GM18951 (cell line): Measurements from ENCODE around the gene TMEM163.

Source experiments
- POLR2A ChIP-seq: IDR thresholded peaks from 4 replicates; pipeline ENCODE4 v1.6.1; 2011; ENCODE audit warnings: mild to moderate bottlenecking; ENCODE audit not compliant: insufficient read length, insufficient read depth; ENCODE audit errors: extremely low read depth
- in situ Hi-C: fragments of 300-500 bp; cut with MboI; formaldehyde crosslinking; loops from one replicate; pipeline ENCODE4 v1.12.0; 2022; ENCODE audit warnings: low sequenced_read_pairs, mixed read lengths, inconsistent platforms; ENCODE audit not compliant: unreplicated experiment

The TMEM163 gene

GRCh38 chr2:134406736-134407135 is 312.1 kb downstream of the TMEM163 start:
- no peak for TF ChIP-seq POLR2A
- in situ Hi-C loops: no loop called here

DNA sequence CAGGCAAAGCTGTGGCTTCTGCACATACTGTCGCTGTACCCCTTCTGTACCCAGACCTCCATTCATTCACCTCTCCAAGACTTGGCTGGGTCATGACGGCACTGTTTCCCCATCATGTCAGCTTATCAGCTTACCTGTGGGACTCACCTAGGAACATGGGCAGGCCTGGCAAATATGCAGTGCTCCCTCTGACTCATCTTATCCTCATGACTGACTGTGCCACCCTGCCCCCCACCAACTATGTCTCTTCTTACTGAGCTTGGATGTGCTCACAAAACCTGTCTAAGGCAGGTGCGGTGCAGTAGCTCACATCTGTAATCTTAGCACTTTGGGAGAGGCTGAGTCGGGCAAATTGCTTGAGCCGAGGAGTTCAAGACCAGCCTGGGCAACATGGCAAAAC is 312.5 kb downstream of the TMEM163 start:
- in situ Hi-C loops: no loop called here
- TF ChIP-seq POLR2A: no peak
